Panc1 (cell line): Measurements from ENCODE around the gene ZNF407. TPM values are rescaled to one million over a fixed set of nuclear protein-coding genes. Genes with fewer than 3 reads are reported as not detected.
"Not testable (repeated sequence)": the region's sequence is repeated elsewhere in the genome, so short reads cannot be mapped to it uniquely, and the experiment has no call there.

Experiments
- ATAC-seq: fragments of 200-7000 bp; cut with Tn5 transposase; 2 replicates; pipeline ENCODE4 v1.9.1; 2020; ENCODE audit warnings: mild to moderate bottlenecking, moderate library complexity
- BruUV-seq: library from RNA; stranded (reverse); fragments of 400-500 nt; replicated peaks from 2 replicates; lab custom pipeline; 2021; lab: Mats Ljungman, UMichigan
- CTCF ChIA-PET: fragments of 300-600 bp; sonication (Branson Sonifier 250); formaldehyde crosslinking; loops from one replicate; lab custom pipeline; 2022; ENCODE audit warnings: antibody characterized with exemption; lab: Charles Lee
- POLR2A ChIA-PET: fragments of 300-600 bp; sonication (Branson Sonifier 250); formaldehyde crosslinking; loops from one replicate; lab custom pipeline; 2022; ENCODE audit warnings: antibody characterized with exemption; lab: Charles Lee
- DNase-seq: peaks from one replicate; pipeline ENCODE4 v3.0.0-alpha.2; 2010; ENCODE audit warnings: low read depth, low spot score
- H3K27ac ChIP-seq: 2 replicates; pipeline ENCODE4 v1.5.1; 2011; ENCODE audit warnings: mild to moderate bottlenecking, low read length, inconsistent platforms
- H3K27me3 ChIP-seq: fragments of 200-500 bp; sonication (Bioruptor generic); 2 replicates; pipeline ENCODE4 v1.6.0; 2014; ENCODE audit warnings: low read length, inconsistent platforms; ENCODE audit not compliant: control insufficient read depth, insufficient read depth
- H3K36me3 ChIP-seq: fragments of 200-500 bp; sonication (Bioruptor generic); 2 replicates; pipeline ENCODE4 v1.5.1; 2014; ENCODE audit warnings: inconsistent platforms, mild to moderate bottlenecking, low read length, moderate library complexity; ENCODE audit not compliant: control insufficient read depth, insufficient read depth
- H3K4me1 ChIP-seq: 2 replicates; pipeline ENCODE4 v1.5.1; 2011; ENCODE audit warnings: inconsistent platforms, mild to moderate bottlenecking, low read length, moderate library complexity; ENCODE audit not compliant: control insufficient read depth, insufficient read depth
- H3K4me3 ChIP-seq, 2 experiments: 2 replicates each; pipeline ENCODE4 v1.5.1; 2011 to 2012; ENCODE audit warnings: low read depth in 2 of 2, low read length in 2 of 2, mild to moderate bottlenecking in 2 of 2, inconsistent platforms in 1 of 2, moderate library complexity in 1 of 2
- H3K9me3 ChIP-seq: fragments of 200-500 bp; sonication (Bioruptor generic); 2 replicates; pipeline ENCODE4 v1.5.1; 2014; ENCODE audit warnings: low read depth, mild to moderate bottlenecking, inconsistent platforms, low read length, moderate library complexity; ENCODE audit not compliant: control insufficient read depth, insufficient read depth
- POLR2AphosphoS5 ChIP-seq: IDR thresholded peaks from 2 replicates; pipeline ENCODE4 v1.6.1; 2012; ENCODE audit warnings: mild to moderate bottlenecking, low read depth, low read length, moderate library complexity
- SIN3A ChIP-seq: IDR thresholded peaks from 2 replicates; pipeline ENCODE4 v1.6.1; 2012; ENCODE audit warnings: low read depth, mild to moderate bottlenecking, low read length, moderate library complexity, borderline replicate concordance; ENCODE audit not compliant: insufficient read depth
- TCF7L2 ChIP-seq: IDR thresholded peaks from 2 replicates; pipeline ENCODE4 v1.6.1; 2011; ENCODE audit warnings: mild to moderate bottlenecking, low read depth, low read length, inconsistent platforms
- in situ Hi-C: cut with HindIII; loops from 2 replicates; pipeline ENCODE4 v1.10.0; 2016; ENCODE audit warnings: low sequenced_read_pairs, low pct_unique_long_range_greater_than_20kb
- intact Hi-C: fragments of 100-400 bp; cut with micrococcal nuclease; formaldehyde crosslinking; loops from one replicate; pipeline ENCODE4 v1.10.0; 2022; ENCODE audit not compliant: unreplicated experiment
- total RNA-seq: library from RNA; stranded (reverse); gene quantifications from one replicate; pipeline ENCODE4 v1.2.1, GENCODE V29; 2021; ENCODE audit not compliant: unreplicated experiment
- TF ChIP-seq, protein P1 (sequence below), 2 experiments: IDR thresholded peaks; 2 replicates each; pipeline ENCODE4 v1.6.1; 2011 to 2012; ENCODE audit warnings: low read depth in 2 of 2, control low read depth in 1 of 2, low read length in 1 of 2, mild to moderate bottlenecking in 1 of 2, moderate library complexity in 1 of 2; ENCODE audit not compliant: insufficient read depth in 1 of 2
- TF ChIP-seq, protein P2 (sequence below): fragments of 450-650 bp; IDR thresholded peaks from 2 replicates; pipeline ENCODE4 v1.5.1; 2017; ENCODE audit warnings: mild to moderate bottlenecking

Gene ZNF407
- total RNA-seq, 1 experiment from 2014 or later, result 16.8 TPM

DNA sequence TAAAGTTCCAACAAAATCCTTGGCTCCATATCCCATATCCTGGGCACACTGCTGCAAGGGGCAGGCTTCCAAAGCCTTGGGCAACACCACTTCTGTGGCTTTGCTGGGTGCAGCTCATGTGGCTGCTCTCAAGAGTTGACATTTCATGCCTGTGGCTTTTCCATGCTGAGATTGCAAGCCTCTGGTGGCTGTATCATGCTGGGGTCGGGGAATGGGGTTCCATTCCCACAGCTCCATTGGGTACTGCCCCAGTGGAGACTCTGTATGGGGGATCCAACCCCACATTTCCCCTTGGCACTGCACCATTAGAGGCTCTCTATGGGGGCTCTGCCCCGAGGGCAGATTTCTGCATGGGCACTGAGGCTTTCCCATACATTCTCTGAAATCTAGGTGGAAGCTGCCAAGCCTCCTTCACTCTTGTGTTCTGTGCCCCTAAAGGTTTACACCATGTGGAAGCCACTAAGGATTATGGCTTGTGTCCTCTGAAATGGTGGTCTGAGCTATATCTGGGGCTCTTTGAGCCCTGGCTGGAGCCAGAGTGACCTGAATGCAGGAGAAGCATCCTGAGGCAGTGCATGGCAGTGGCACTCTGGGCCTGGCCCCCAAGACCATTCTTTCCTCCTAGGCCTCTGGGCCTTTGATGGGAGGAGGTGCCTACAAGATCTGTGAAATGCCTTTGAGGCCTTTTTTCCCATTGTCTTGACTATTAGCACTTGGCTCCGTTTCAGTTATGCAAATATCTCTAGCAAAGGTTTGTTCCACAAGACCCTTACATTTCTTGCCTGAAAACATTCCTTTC lies 503.4 kb downstream of the ZNF407 start:
- Histone ChIP-seq H3K4me3 (no peak overlapping the region), H3K4me1 (no peaks in the 10 kb centered on the region), H3K27me3 (no peaks in the 10 kb centered on the region), H3K36me3 (no peaks in the 10 kb centered on the region), H3K9me3 (peaks cover 4% of the 10 kb centered on the region; the same call in 1 of the 2 replicates), H3K27ac (no peak overlapping the region)
- intact Hi-C loops (no loop called here), in situ Hi-C loops (no loop called here)
- BruUV-seq, result no TSS peak
- ATAC-seq (no peak), DNase-seq (no peak)
- TF ChIP-seq, protein P1, sequence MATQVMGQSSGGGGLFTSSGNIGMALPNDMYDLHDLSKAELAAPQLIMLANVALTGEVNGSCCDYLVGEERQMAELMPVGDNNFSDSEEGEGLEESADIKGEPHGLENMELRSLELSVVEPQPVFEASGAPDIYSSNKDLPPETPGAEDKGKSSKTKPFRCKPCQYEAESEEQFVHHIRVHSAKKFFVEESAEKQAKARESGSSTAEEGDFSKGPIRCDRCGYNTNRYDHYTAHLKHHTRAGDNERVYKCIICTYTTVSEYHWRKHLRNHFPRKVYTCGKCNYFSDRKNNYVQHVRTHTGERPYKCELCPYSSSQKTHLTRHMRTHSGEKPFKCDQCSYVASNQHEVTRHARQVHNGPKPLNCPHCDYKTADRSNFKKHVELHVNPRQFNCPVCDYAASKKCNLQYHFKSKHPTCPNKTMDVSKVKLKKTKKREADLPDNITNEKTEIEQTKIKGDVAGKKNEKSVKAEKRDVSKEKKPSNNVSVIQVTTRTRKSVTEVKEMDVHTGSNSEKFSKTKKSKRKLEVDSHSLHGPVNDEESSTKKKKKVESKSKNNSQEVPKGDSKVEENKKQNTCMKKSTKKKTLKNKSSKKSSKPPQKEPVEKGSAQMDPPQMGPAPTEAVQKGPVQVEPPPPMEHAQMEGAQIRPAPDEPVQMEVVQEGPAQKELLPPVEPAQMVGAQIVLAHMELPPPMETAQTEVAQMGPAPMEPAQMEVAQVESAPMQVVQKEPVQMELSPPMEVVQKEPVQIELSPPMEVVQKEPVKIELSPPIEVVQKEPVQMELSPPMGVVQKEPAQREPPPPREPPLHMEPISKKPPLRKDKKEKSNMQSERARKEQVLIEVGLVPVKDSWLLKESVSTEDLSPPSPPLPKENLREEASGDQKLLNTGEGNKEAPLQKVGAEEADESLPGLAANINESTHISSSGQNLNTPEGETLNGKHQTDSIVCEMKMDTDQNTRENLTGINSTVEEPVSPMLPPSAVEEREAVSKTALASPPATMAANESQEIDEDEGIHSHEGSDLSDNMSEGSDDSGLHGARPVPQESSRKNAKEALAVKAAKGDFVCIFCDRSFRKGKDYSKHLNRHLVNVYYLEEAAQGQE (IDR thresholded peaks at IDR 0.05; ENCODE audit: insufficient read depth in 1 of 2, low read depth in 2 of 2, low read length in 1 of 2), result no peak
- TF ChIP-seq TCF7L2, result no peak
- no peak for TF ChIP-seq POLR2AphosphoS5
- TF ChIP-seq, protein P2, sequence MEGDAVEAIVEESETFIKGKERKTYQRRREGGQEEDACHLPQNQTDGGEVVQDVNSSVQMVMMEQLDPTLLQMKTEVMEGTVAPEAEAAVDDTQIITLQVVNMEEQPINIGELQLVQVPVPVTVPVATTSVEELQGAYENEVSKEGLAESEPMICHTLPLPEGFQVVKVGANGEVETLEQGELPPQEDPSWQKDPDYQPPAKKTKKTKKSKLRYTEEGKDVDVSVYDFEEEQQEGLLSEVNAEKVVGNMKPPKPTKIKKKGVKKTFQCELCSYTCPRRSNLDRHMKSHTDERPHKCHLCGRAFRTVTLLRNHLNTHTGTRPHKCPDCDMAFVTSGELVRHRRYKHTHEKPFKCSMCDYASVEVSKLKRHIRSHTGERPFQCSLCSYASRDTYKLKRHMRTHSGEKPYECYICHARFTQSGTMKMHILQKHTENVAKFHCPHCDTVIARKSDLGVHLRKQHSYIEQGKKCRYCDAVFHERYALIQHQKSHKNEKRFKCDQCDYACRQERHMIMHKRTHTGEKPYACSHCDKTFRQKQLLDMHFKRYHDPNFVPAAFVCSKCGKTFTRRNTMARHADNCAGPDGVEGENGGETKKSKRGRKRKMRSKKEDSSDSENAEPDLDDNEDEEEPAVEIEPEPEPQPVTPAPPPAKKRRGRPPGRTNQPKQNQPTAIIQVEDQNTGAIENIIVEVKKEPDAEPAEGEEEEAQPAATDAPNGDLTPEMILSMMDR, result no peak
- TF ChIP-seq SIN3A, result no peak
- CTCF ChIA-PET, result no interaction called here
- POLR2A ChIA-PET, result interaction anchor here (0.5 kb wide), 1 partner anchor 245 kb away, joined by 3 read pairs; no protein-coding TSS in a partner anchor

DNA sequence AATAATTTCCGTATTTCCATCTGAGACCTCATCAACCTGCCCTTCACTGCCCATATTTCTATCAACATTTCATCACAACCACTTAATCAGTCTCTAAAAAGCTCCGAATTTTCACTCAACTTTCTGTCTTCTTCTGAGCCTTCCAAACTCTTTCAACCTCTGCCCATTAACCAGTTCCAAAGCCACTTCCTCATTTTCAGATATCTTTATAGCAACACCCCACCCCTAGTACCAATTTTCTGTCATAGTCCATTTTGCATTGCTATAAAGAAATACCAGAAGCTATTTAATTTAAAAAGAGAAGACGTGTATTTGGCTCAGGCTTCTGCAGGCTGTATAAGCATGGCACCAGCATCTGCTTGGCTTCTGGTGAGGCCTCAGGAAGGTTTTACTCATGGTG lies 504.2 kb downstream of the ZNF407 start:
- Histone ChIP-seq H3K4me1 (no peaks in the 10 kb centered on the region), H3K27me3 (no peaks in the 10 kb centered on the region), H3K9me3 (peaks cover 4% of the 10 kb centered on the region; the same call in 1 of the 2 replicates), H3K27ac (no peak overlapping the region), H3K4me3 (no peak overlapping the region), H3K36me3 (no peaks in the 10 kb centered on the region)
- no TSS peak for BruUV-seq
- ATAC-seq (no peak), DNase-seq (no peak)
- in situ Hi-C loops, result no loop called here
- TF ChIP-seq POLR2AphosphoS5 (no peak), SIN3A (no peak), TCF7L2 (no peak)
- TF ChIP-seq, protein P1 (IDR thresholded peaks at IDR 0.05; ENCODE audit: insufficient read depth in 1 of 2, low read depth in 2 of 2, low read length in 1 of 2), result no peak
- TF ChIP-seq, protein P2, result no peak
- intact Hi-C loops, result no loop called here
- ChIA-PET POLR2A (no interaction called here), CTCF (no interaction called here)

DNA sequence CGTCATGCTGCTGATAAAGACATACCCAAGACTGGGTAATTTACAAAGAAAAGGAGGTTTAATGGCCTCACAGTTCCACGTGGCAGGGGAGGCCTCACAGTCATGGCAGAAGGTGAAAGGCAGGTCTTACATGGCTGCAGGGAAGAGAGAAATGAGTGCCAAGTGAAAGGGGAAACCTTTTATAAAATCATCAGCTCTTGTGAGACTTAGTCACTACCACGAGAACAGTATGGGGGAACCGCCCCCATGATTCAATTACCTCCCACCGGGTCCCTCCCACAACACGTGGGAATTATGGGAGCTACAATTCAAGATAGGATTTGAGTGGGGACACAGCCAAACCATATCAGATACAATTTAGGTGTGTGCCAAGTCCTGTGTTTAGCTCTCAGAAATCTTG lies 506.4 kb downstream of the ZNF407 start:
- H3K4me1 ChIP-seq, DNase-seq, POLR2A ChIA-PET, H3K9me3 ChIP-seq, H3K27ac ChIP-seq, H3K36me3 ChIP-seq, in situ Hi-C loops, ATAC-seq, H3K27me3 ChIP-seq, intact Hi-C loops, BruUV-seq, CTCF ChIA-PET, H3K4me3 ChIP-seq: not testable (repeated sequence)
